Measurements from ENCODE around the gene TJP3.

TJP3 gene

GRCh38 chr19:3700242-3701032 lies 7.7 kb upstream of the TJP3 start, which contains the start of gene PIP5K1C:
Gene PIP5K1C, minus strand, starts transcription at chr19:3700468. Its CDS starts 78 bp downstream, at chr19:3700390.
- H3K27ac ChIP-seq, result peak within 1 kb of the TSS in 20 of 21 experiments; percentile 12 to 88 (median 79)
- H3K4me3 ChIP-seq, result peak within 1 kb of the TSS; percentile 54 to 98 (median 82)

- H3K27ac ChIP-seq, result no peak overlapping the region
- H3K4me3 ChIP-seq, result no peak overlapping the region
Measured at GRCh38 chr19:3701200-3701599, 7.0 kb upstream of the TJP3 start.

- H3K27ac ChIP-seq, result peak overlapping the region in 2 of 21 experiments; percentile 2 to 58
- H3K4me3 ChIP-seq, result no peak overlapping the region
Measured at GRCh38 chr19:3707868-3708206, 347 bp upstream of the TJP3 start.

GRCh38 chr19:3710265-3710812 lies 2.2 kb downstream of the TJP3 start:
- H3K4me3 ChIP-seq, result no peak overlapping the region
- no peak overlapping the region for H3K27ac ChIP-seq

- Histone ChIP-seq H3K4me3 (no peak overlapping the region), H3K27ac (peak overlapping the region in 2 of 21 experiments; percentile 34 to 38)
Measured at GRCh38 chr19:3712663-3713611, 4.8 kb downstream of the TJP3 start.

GRCh38 chr19:3716147-3716668 lies 8.0 kb downstream of the TJP3 start:
- Histone ChIP-seq H3K27ac (no peak overlapping the region), H3K4me3 (no peak overlapping the region)

- no peak overlapping the region for H3K4me3 ChIP-seq
- no peak overlapping the region for H3K27ac ChIP-seq
Measured at GRCh38 chr19:3719868-3720267, 11.7 kb downstream of the TJP3 start.

- no peak overlapping the region for H3K4me3 ChIP-seq
- H3K27ac ChIP-seq, result no peak overlapping the region
Measured at GRCh38 chr19:3720349-3720917, 12.2 kb downstream of the TJP3 start.

- peak overlapping the region in 5 of 7 experiments; percentile 0 to 26 (median 6) for H3K4me3 ChIP-seq
- no peak overlapping the region for H3K27ac ChIP-seq
Measured at GRCh38 chr19:3721131-3721886, 13.1 kb downstream of the TJP3 start.

GRCh38 chr19:3721887-3722442 lies 13.8 kb downstream of the TJP3 start:
- no peak overlapping the region for H3K27ac ChIP-seq
- peak overlapping the region in 5 of 7 experiments; percentile 0 to 26 (median 6) for H3K4me3 ChIP-seq

GRCh38 chr19:3722443-3723109 lies 14.4 kb downstream of the TJP3 start:
- Histone ChIP-seq H3K27ac (no peak overlapping the region), H3K4me3 (peak overlapping the region in 1 of 7 experiments; percentile 2)

- Histone ChIP-seq H3K27ac (no peak overlapping the region), H3K4me3 (no peak overlapping the region)
Measured at GRCh38 chr19:3723110-3723488, 14.9 kb downstream of the TJP3 start.

- Histone ChIP-seq H3K27ac (no peak overlapping the region), H3K4me3 (no peak overlapping the region)
Measured at GRCh38 chr19:3723883-3724282, 15.7 kb downstream of the TJP3 start.

- Histone ChIP-seq H3K27ac (no peak overlapping the region), H3K4me3 (no peak overlapping the region)
Measured at GRCh38 chr19:3725121-3725520, 16.9 kb downstream of the TJP3 start.

- Histone ChIP-seq H3K27ac (no peak overlapping the region), H3K4me3 (no peak overlapping the region)
Measured at GRCh38 chr19:3725640-3726310, 17.6 kb downstream of the TJP3 start.

- no peak overlapping the region for H3K27ac ChIP-seq
- no peak overlapping the region for H3K4me3 ChIP-seq
Measured at GRCh38 chr19:3730457-3730958, 22.3 kb downstream of the TJP3 start.

- H3K27ac ChIP-seq, result no peak overlapping the region
- H3K4me3 ChIP-seq, result no peak overlapping the region
Measured at GRCh38 chr19:3732108-3732507, 23.9 kb downstream of the TJP3 start.
